HG02840 (cell line): ENCODE measurements around the gene SRR.
A peak's percentile ranks its signal among the peaks of the same experiment; 100 is the strongest.
"Not testable (repeated sequence)": the region's sequence is repeated elsewhere in the genome, so short reads cannot be mapped to it uniquely, and the experiment has no call there.

ENCODE experiments used
- ATAC-seq: cut with Tn5 transposase; IDR thresholded peaks from one replicate; pipeline ENCODE4 v1.9.1; 2021; ENCODE audit warnings: mild to moderate bottlenecking, moderate library complexity, moderate number of reproducible peaks; ENCODE audit not compliant: unreplicated experiment, low FRiP score

SRR gene

GRCh38 chr17:2283302-2283701, 20.4 kb upstream of the SRR start:
- ATAC-seq: no peak

- no peak for ATAC-seq
Observed at GRCh38 chr17:2289878-2290478, 13.8 kb upstream of the SRR start.

DNA sequence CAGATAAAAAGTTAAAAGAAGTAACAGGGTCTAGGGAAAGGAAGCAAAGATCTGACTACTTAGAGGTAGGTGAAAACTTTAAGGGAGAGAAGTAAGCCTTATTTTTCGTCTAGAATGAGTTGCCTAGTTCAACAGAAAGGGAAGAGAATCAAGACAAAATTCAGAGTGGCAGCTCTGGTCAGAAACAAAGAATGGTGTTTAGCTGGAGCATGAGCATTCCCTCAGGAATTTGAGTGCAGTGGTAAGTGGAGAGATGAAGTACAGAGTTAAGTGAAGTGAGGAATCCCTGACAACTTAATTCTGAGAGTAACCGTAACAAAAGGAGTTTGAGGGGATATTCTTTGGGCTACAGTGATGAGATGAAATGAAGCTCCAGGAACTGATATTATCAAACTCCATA, 11.7 kb upstream of the SRR start:
- ATAC-seq: no peak

GRCh38 chr17:2295575-2295974, 8.2 kb upstream of the SRR start:
- no peak for ATAC-seq

DNA sequence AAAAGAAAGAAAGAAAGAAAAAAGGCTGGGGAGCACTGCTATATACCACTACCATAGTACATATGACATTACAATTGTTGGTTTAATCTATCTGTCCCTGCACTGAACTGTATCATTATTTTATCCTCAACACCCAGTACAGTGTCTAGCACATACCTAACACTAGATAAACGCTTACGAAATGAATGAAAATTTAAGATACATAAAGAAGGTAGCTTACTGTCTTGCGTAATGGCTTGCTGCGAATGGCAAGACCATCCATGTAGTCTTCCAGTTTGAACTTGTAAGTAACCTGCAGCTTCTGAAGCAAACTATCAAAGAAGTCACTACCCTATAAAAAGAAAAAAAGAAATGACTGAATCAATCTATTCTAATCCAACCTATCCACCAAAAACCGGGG, 6.7 kb upstream of the SRR start:
- ATAC-seq: no peak

- ATAC-seq: no peak
Observed at GRCh38 chr17:2299136-2299535, 4.6 kb upstream of the SRR start.

- ATAC-seq: no peak
Observed at GRCh38 chr17:2299756-2300155, 4.0 kb upstream of the SRR start.

DNA sequence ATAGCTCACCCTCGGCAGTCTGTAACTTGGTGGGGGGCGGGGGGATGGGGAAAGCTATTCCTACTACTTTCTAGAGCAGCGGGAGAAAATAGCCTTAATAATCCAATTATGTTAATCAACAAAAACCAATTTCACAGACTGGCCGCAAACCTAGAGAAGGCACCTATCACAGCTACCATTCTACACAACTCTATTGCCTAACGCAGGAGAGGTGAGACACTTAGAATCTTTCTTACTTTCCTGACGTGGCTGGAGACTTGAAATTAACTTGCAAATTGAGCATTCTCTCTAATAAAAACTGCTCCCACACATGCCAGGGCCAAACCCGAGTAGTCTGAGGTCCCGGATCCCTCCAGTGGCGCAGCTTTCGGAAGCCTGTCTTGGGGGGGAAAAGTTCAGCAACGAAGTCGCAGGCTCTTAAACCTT, 959 bp upstream of the SRR start:
- ATAC-seq: peak; percentile 7

DNA sequence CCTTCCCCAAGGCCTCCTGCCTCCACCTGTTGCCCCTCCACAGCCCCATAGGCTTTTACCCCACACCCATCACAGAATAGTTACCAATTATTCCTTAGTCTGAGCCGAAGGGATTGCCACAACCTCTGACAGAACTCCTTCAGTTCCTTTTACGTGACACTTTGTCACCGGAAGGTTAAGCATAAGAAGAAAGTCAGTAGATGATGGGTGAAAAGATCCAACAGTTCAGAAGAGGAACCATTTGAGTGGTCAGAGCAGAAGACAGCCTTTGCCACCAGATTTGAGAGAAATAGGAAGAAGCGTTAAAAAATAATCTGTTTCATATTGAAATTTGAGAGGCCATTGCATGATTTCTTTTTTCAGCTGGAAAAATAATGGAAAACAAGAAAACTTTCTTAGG, 1.2 kb downstream of the SRR start:
- no peak for ATAC-seq

GRCh38 chr17:2309338-2310154, 5.8 kb downstream of the SRR start:
- ATAC-seq: no peak

DNA sequence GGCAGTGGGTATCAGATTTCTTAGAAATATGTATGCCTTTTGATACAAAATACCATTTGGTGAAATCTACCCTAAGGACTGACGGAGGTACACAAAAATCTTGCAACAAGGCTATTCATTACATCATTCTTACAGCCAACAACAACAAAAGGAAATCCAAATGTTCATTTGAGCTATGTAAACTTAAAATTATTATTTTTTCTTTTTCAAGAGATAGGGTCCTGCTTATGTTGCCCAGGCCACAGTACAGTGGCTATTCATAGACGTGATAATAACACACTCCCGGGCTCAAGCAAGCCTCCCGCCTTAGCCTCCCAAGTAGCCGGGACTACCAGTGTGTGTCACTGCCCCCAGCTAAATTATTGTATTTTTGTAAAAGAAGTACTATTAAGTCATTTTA, 9.0 kb downstream of the SRR start:
- ATAC-seq: no peak

DNA sequence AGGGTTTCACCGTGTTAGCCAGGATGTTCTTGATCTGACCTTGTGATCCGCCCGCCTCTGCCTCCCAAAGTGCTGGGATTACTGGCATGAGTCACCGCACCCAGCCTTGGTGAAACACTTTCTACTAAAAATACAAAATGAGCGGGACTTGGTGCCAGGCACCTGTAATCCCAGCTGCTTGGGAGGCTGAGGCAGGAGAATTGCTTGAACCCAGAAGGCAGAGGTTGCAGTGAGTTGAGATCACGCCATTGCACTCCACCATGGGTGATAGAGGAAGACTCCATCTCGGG, 13.1 kb downstream of the SRR start:
- ATAC-seq: not testable (repeated sequence)

DNA sequence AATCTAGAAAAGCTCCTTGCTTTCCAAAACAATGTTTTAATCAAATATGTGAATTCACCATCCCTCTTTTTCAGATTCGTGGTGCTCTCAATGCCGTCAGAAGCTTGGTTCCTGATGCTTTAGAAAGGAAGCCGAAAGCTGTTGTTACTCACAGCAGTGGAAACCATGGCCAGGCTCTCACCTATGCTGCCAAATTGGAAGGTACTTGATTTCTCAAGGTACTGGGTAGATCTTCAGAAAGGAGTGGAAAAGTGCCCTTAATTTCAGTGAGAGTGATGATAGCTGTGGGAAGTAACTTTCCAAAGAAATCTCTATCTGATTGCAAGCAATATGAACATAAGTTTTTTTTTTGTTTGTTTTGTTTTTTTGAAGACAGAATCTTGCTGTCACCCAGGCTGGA, 14.0 kb downstream of the SRR start:
- ATAC-seq: no peak

DNA sequence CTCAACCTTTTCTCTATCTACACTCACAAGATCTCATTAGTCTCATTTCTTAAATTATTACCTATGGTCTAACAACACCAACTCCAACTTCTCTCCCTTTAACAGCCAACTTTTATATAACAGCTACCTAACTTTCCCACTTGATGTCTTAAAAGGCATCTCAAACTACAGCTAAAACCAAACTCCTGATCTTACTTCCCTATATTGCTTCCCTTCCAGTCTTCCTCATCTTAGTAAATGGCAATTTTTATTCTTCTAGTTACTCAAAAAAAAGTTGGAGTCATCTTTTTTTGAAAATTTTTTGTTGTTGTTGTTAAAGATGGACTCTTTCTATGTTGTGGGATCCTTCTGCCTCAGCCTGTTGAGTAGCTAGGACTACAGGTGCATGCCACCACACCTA, 15.3 kb downstream of the SRR start:
- no peak for ATAC-seq

- ATAC-seq: no peak
Observed at GRCh38 chr17:2321399-2321798, 17.6 kb downstream of the SRR start.

- ATAC-seq: no peak
Observed at GRCh38 chr17:2323629-2324314, 20.0 kb downstream of the SRR start.

DNA sequence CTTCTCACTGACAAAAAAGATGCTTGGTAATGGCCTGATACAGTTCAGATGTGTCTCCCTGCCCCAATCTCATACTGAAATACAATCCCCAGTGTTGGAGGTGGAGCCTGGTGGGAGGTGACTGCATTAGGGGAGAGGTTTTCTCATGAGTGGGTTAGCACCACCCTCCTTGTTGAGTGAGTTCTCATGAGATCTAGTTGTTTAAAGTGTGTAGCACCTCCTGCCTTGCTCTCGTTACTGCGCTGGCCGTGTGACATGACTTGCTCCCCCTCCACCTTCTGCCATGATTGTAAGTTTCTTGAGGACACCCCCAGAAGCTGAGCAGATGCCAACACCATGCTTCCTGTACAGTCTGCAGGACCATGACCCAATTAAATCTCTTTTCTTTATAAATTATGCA, 27.6 kb downstream of the SRR start:
- no peak for ATAC-seq

DNA sequence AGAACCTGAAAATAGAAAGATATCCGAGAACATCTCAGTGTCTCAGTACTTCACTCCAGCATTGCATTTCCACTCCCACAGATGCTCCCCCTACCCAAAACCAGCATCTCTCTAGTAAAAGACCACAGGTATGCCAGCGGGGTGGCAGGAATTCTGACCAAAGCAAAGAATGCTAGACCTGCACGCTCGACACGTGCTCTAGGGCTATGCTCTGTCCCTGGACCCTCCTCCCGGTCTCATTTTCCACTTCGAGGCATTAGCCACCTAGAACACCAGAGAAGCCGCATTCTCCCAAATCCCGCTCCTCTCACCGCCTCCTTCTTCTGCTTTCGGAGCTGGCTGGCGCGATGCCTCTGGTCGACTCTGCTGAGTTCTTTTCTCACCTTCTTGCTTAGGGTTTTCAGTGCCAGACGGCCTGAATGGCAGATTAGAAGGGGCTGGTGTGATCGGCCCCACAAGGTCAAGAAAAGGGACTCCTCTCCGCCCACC, 32.0 kb downstream of the SRR start:
- no peak for ATAC-seq

DNA sequence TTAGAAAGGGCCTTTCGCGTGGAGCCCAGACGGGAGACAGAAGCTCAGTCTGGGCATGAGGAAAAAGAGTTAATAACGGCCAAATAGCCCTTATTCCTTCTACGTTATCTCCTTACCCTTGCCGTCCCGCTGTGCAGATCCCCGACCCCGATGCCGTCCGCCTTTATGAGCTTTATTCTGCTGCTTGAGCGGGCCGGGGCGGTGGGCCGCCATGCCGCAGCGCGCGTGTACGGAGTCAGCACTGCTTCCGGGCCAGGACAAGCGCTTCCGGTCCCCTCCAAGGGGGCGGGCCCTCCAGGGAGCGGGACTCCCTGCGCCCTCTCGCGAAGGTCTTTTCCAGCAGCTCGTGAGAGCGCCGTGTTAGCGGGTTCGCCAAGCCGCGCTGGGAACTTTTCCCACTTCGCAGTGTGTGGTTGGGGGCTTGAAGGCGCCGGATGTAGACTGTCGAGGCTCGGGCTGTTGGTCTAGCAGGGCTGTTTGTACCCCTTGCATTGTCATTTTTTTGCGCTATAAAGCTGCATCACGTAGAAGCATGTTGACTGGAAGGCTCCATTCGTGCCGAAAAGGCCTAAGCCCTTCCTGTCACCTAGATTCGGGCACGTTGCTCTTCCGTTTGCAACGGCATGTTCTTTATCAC, 32.6 kb downstream of the SRR start, which contains the start of gene TSR1:
Gene TSR1 (minus strand): TSS at position 243 of the 637 bp plus-strand sequence. CDS start 30 bp downstream, at position 213.
- peak; percentile 70 for ATAC-seq

- peak; percentile 4 for ATAC-seq
Observed at GRCh38 chr17:2336852-2337543, 33.2 kb downstream of the SRR start, which contains the start of gene SGSM2. SGSM2 (plus strand) TSS chr17:2337501; CDS start chr17:2337689, 188 bp downstream.
